ENCODE data around the gene PITPNC1.
"Not testable (repeated sequence)": the region's sequence is repeated elsewhere in the genome, so short reads cannot be mapped to it uniquely, and the experiment has no call there.

PITPNC1 gene

DNA sequence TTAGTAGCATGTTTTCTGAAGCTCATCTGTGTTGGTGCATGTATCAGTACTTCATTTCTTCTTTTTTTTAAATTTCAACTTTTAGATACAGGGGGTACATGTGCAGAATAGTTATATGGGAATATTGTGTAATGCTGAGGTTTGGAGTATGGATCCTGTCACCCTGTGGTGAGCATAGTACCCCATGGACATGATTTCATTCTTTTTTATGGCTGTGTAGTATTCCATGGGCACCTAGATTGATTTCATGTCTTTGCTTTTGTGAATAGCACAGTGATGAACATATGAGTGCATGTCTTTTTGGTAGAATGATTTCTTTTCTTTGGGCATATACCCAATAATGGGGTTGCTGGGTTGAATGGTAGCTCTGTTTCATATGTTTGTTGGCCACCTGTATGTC lies 285.6 kb downstream of the PITPNC1 start:
- FAIRE-seq = no peak

GRCh38 chr17:67663457-67663856 lies 286.4 kb downstream of the PITPNC1 start:
- no peak for FAIRE-seq

DNA sequence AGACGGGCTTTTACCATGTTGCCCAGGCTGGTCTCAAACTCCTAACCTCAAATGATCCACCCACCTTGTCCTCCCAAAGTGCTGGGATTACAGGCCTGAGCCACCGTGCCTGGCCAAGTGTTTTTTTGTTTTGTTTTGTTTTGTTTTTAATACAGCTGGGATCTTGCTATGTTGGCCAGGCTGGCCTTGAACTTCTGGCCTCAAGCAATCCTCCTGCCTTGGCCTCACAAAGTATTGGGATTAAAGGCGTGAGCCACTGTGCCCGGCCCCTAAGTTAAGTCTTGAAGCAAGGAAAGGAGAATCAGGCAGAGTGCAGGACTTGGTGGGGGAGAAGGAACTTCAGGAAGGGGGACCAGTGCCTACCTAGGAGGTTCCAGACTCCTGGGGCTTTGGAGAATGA lies 288.9 kb downstream of the PITPNC1 start:
- no peak for FAIRE-seq

DNA sequence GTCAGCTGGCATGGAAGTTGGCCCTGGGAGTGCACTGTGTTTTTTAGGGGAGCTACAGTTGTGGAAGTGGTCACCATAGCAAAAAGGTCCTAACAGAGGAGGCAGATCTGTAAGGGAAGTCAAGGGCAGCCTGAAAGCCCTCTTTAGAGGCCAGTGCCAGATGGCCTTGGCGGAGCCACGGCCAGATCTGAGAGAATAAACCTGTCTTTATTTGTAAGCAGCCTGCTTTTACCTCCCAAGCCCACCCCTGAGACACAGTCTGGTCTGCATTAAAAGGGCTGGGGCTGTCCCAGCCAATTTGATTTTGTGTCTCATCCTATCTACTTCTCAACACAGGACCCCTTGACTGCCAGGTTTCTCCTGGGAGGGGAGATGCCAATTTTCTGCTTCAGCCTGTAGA lies 289.6 kb downstream of the PITPNC1 start:
- FAIRE-seq = no peak

GRCh38 chr17:67671493-67671892 lies 294.4 kb downstream of the PITPNC1 start:
- no peak for FAIRE-seq

GRCh38 chr17:67672592-67673335 lies 295.7 kb downstream of the PITPNC1 start:
- no peak for FAIRE-seq

DNA sequence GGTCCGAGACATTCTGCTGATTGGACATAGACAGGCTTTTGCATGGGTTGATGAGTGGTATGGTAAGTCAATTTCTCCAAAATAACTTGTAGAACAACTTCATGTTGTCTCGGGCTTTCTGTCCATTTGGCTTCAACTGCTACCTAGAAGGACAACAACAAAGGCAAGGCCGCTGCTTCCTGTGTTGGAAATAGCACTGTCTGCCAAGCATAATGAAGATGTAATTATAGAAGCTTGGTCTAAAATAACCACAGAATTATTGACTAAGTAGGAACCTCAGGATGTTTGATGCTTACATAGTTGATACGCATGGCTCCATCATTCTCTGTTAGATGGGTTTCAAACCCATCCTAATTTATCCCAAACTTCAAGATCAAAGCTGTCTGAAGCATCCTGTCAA lies 298.4 kb downstream of the PITPNC1 start:
- FAIRE-seq = no peak

- no peak for FAIRE-seq
These were observed 299.2 kb downstream of the PITPNC1 start for GRCh38 chr17:67676305-67676704.

GRCh38 chr17:67678414-67678813 lies 301.3 kb downstream of the PITPNC1 start:
- FAIRE-seq = no peak

- FAIRE-seq = no peak
These were observed 302.1 kb downstream of the PITPNC1 start for GRCh38 chr17:67679225-67679624.

DNA sequence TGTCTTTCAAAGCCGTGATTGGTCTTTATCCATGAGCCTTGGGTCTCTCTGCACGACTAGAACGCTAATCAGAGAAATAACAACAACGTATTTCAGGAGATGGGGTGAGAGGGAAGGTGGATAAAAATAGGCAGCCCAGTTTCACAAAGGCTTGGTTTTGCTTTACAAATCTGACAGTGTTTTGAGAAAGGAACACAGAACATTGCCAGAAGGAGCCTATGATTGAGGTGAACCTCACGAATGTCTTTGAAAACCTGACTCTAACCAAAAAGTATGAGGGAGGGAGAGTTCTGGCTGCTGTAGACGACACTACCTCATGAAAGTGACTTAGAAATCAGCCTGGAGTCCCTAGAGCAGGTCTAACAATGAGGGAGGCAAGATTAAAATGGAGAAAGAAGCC lies 302.6 kb downstream of the PITPNC1 start:
- FAIRE-seq = no peak

- no peak for FAIRE-seq
These were observed 303.6 kb downstream of the PITPNC1 start for GRCh38 chr17:67680445-67681224.

DNA sequence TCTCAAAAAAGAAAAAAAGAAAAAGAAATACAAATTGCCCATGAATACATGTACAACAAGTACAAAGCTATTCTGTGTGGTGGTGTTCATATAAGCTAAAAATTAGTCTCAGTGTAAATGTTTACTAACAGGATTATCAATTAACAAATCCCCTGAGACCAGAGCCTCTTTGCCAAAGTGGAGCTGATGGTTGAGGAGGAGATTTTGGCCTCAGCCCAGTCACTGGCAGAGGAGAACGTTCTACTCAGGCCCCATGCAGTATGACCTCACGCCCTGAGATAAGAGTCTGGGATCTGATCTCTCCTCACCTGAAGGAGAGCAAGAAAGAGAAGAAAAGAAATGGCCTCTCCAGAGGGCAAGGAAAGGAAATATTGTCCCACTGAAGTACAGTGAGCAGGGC lies 305.1 kb downstream of the PITPNC1 start:
- FAIRE-seq = no peak

GRCh38 chr17:67685351-67685750 lies 308.3 kb downstream of the PITPNC1 start:
- FAIRE-seq = no peak

- no peak for FAIRE-seq
These were observed 309.2 kb downstream of the PITPNC1 start for GRCh38 chr17:67686241-67686640.

DNA sequence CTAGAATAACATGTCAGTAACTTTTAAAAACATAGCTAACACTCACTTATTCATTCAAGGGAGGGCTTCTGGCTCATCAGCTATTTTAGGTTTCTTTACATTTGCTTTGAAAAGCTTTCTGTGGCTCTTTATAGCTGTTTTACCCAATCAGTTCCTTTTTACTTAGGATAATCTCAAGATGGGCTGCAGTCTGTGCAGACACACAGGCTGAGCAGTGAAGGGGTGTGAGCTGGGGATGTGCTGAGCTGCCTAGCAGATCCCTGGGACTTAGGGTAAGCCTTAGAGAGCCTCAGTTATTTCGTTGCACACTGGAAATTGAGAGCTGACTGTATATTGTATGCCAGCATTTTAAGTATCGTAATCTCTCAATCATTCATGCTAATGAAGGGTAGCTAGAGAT lies 310.4 kb downstream of the PITPNC1 start:
- FAIRE-seq = no peak

GRCh38 chr17:67689534-67690177 lies 312.6 kb downstream of the PITPNC1 start:
- peak; percentile 95 for FAIRE-seq

DNA sequence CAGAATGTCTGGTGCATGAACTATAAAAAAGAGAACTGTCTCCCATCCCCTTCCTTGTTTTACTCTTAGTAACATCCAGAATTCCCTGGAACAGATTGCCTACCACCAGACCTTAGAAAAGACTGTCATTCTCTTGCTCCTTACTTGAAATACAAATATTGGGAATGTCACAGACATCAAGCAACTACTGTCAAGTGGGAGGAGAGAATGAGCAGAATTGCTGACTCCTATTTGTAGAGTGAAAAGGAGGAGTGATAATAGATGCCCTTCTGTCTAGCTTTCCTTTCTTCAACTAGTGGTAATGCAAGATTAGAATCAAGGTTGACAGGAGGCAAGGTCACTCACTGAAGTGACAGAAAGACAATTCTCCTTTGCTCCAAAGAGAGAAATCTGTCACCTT lies 316.7 kb downstream of the PITPNC1 start:
- no peak for FAIRE-seq

DNA sequence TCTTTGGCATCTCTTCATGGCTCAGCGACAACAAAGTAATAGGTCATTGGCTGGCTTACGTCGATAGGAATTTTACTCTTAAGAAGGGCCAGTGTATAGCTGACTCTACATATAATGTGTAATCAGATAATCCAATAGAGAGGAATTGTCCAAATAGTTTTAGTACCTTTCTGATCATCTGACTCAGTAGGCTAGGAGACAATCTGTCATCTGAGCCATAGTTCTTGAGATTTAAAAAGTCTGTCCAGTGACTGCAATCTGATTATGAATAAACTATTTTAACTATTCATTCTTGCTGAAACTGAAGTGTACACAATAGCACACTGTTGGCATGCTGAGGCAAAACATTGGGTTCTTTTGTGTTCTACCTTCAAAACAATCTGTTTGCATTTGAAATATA lies 319.3 kb downstream of the PITPNC1 start:
- FAIRE-seq = no peak

- no peak for FAIRE-seq
These were observed 319.9 kb downstream of the PITPNC1 start for GRCh38 chr17:67696853-67697498.

DNA sequence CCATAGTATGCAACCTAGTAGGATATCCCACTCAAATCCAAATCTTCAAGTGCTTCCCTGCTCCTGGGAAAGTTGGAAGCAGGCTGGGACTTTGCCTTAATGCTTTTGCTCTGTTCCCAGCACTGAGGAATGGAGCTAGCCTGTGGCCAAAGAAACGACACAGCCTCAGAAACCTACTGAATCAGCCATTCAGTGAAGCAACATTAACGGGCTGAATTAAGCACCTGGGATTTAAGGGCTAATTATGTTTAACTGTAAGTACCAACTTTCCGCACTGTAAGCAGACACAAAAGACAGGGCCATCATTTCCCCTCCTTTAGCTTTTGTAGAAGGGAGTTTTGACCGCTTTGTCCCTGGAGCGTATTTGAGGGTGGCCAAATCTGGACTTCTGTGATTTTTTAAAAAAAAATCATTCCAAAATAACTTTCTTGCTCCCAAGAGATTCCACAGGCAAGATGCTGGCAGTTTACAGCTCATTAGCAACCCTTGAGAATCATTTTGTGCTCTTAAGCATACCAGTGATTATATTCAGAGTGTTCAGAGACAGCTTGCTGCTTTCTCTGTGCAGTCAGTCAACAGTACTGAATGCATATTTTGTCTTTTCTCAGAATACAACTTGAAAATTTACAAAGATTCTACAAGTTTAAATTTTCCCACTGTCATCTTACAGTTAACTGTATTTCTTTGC lies 323.1 kb downstream of the PITPNC1 start:
- no peak for FAIRE-seq

GRCh38 chr17:67700725-67701119 lies 323.6 kb downstream of the PITPNC1 start:
- FAIRE-seq = no peak

DNA sequence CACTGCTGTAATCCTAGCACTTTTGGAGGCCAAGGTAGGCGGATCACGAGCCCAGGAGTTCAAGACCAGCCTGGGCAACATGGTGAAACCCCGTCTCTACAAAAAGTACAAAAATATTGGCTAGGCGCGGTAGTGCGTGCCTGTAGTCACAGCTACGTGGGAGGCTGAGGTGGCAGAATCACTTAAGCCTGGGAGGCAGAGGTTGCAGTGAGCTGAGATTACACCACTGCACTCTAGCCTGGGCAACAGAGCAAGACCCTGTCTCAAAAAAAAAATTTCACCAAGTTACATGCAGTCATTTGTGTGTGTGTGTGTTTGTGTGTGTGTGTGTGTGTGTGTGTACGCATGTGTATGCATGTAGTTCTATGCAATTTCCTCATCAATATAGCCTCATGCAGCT lies 325.8 kb downstream of the PITPNC1 start:
- not testable (repeated sequence) for FAIRE-seq

Measured in A204.1 (cell line).